Neural cell (in vitro differentiated cells): ENCODE data around the gene CENPN. TPM values are rescaled to one million over a fixed set of nuclear protein-coding genes. Genes with fewer than 3 reads are reported as not detected.

ENCODE experiments used
- H2AFZ ChIP-seq: fragments of 200-600, 300-800 bp; sonication (generic), shearing (Covaris generic); 2 replicates; pipeline ENCODE4 v1.6.0; 2014; ENCODE audit warnings: low read depth, mild to moderate bottlenecking, antibody characterized with exemption, low read length, moderate library complexity
- H3F3A ChIP-seq: fragments of 200-600 bp; shearing (Covaris generic); 2 replicates; pipeline ENCODE4 v1.6.1; 2016; ENCODE audit warnings: mild to moderate bottlenecking, moderate library complexity, mixed read lengths, antibody characterized with exemption, low read length; ENCODE audit not compliant: insufficient read depth, poor library complexity, severe bottlenecking
- H3K27ac ChIP-seq: fragments of 200-600, 300-800 bp; sonication (generic), shearing (Covaris generic); 2 replicates; pipeline ENCODE4 v1.5.1; 2014; ENCODE audit warnings: mild to moderate bottlenecking, low read length, moderate library complexity
- H3K27me3 ChIP-seq: fragments of 300-800, 200-600 bp; sonication (generic), shearing (Covaris generic); 2 replicates; pipeline ENCODE4 v1.6.0; 2014; ENCODE audit warnings: mild to moderate bottlenecking, low read depth, low read length, moderate library complexity; ENCODE audit not compliant: insufficient read depth
- H3K36me3 ChIP-seq: fragments of 300-800, 200-600 bp; sonication (generic), shearing (Covaris generic); 2 replicates; pipeline ENCODE4 v1.5.1; 2014; ENCODE audit warnings: mild to moderate bottlenecking, antibody characterized with exemption, low read length, moderate library complexity; ENCODE audit not compliant: insufficient read depth
- H3K4me2 ChIP-seq: fragments of 300-800, 200-600 bp; sonication (generic), shearing (Covaris generic); 2 replicates; pipeline ENCODE4 v1.6.0; 2014; ENCODE audit warnings: mild to moderate bottlenecking, low read length
- H3K4me3 ChIP-seq: fragments of 300-800, 200-600 bp; sonication (generic), shearing (Covaris generic); 2 replicates; pipeline ENCODE4 v1.5.1; 2014; ENCODE audit warnings: mild to moderate bottlenecking, low read length, moderate library complexity
- H3K79me2 ChIP-seq: fragments of 200-600 bp; shearing (Covaris generic); replicated peaks from 2 replicates; pipeline ENCODE4 v1.6.0; 2014; ENCODE audit warnings: mild to moderate bottlenecking, low read length, moderate library complexity; ENCODE audit not compliant: insufficient read depth
- H3K9ac ChIP-seq: fragments of 300-800, 200-600 bp; sonication (generic), shearing (Covaris generic); 2 replicates; pipeline ENCODE4 v1.6.1; 2016; ENCODE audit warnings: mild to moderate bottlenecking, low read length, mixed read lengths
- H3K9me2 ChIP-seq: fragments of 200-600 bp; shearing (Covaris generic); 2 replicates; pipeline ENCODE4 v1.6.1; 2016; ENCODE audit warnings: mild to moderate bottlenecking, low read length, mixed read lengths; ENCODE audit not compliant: insufficient read depth
- H3K9me3 ChIP-seq: fragments of 200-600, 300-800 bp; sonication (generic), shearing (Covaris generic); 2 replicates; pipeline ENCODE4 v1.6.1; 2016; ENCODE audit warnings: mild to moderate bottlenecking, mixed run types, low read length, moderate library complexity, mixed read lengths
- H4K20me1 ChIP-seq: fragments of 200-600 bp; shearing (Covaris generic); 2 replicates; pipeline ENCODE4 v1.6.1; 2016; ENCODE audit warnings: mild to moderate bottlenecking, mixed run types; ENCODE audit not compliant: insufficient read depth
- CTCF ChIP-seq: fragments of 450-650 bp; IDR thresholded peaks from 2 replicates; pipeline ENCODE4 v1.5.1; 2014; ENCODE audit warnings: antibody characterized with exemption, mild to moderate bottlenecking, moderate library complexity; ENCODE audit not compliant: poor library complexity, severe bottlenecking
- EP300 ChIP-seq: fragments of 450-650 bp; conservative IDR thresholded peaks from 2 replicates; pipeline ENCODE4 v1.6.1; 2014; ENCODE audit warnings: antibody characterized with exemption, mild to moderate bottlenecking, moderate library complexity; ENCODE audit not compliant: poor library complexity, severe bottlenecking
- EZH2 ChIP-seq: fragments of 200-600, 300-800 bp; shearing (Covaris generic), sonication (generic); IDR thresholded peaks from 2 replicates; pipeline ENCODE4 v1.6.1; 2014; ENCODE audit warnings: antibody characterized with exemption, low read length, borderline replicate concordance, mild to moderate bottlenecking; ENCODE audit not compliant: insufficient read depth, poor library complexity, severe bottlenecking
- MXI1 ChIP-seq: fragments of 450-650 bp; conservative IDR thresholded peaks from 2 replicates; pipeline ENCODE4 v1.6.1; 2014; ENCODE audit warnings: antibody characterized with exemption, mild to moderate bottlenecking; ENCODE audit not compliant: poor library complexity, severe bottlenecking
- POLR2AphosphoS5 ChIP-seq: IDR thresholded peaks from 2 replicates; pipeline ENCODE4 v1.6.1; 2012
- RAD21 ChIP-seq: fragments of 450-650 bp; conservative IDR thresholded peaks from 2 replicates; pipeline ENCODE4 v1.6.1; 2014; ENCODE audit warnings: antibody characterized with exemption, mild to moderate bottlenecking, moderate library complexity
- SMC3 ChIP-seq: fragments of 450-650 bp; conservative IDR thresholded peaks from 2 replicates; pipeline ENCODE4 v1.6.1; 2014; ENCODE audit warnings: antibody characterized with exemption, mild to moderate bottlenecking, moderate library complexity; ENCODE audit not compliant: poor library complexity
- TAF1 ChIP-seq: IDR thresholded peaks from 2 replicates; pipeline ENCODE4 v1.6.1; 2012; ENCODE audit warnings: low read depth
- polyA plus RNA-seq: library from polyadenylated mRNA; depleted of rRNA; stranded (reverse); fragments of >200 nt; gene quantifications from 2 replicates; pipeline ENCODE4 v1.2.3, GENCODE V29; 2014
- TF ChIP-seq, protein P1 (sequence below): IDR thresholded peaks from 2 replicates; pipeline ENCODE4 v1.6.1; 2012; ENCODE audit warnings: borderline replicate concordance

CENPN gene
- polyA plus RNA-seq, 1 donor from 2014 or later: 1.9 TPM

DNA sequence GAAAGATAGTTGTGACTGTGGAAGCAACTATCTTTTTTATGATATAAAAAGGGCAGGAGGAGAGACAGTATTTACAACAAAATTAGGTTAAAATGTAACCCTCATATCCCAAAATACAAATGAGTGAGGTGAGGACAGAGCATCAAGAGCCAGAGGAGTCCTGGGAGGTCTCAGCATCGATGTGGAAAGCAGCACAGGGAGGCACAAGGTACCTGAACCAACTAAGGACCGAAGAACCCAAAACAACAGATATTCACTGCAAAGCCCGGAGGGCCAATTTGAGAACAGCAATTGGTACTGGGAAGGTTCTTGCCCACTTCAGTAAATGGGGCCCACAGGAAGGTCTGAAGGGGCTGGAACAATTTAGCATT, 37.9 kb upstream of the CENPN start:
- Histone ChIP-seq H3K4me2 (no peak overlapping the region), H3K9ac (no peak overlapping the region), H3F3A (no peaks in the 10 kb centered on the region), H3K9me2 (no peaks in the 10 kb centered on the region), H3K9me3 (no peaks in the 10 kb centered on the region), H2AFZ (no peak overlapping the region), H3K4me3 (no peak overlapping the region), H4K20me1 (no peaks in the 10 kb centered on the region), H3K27me3 (no peaks in the 10 kb centered on the region), H3K27ac (no peak overlapping the region), H3K36me3 (no peaks in the 10 kb centered on the region), H3K79me2 (no peaks in the 10 kb centered on the region)
- TF ChIP-seq CTCF (no peak), EP300 (no peak), MXI1 (no peak), EZH2 (no peak), RAD21 (no peak), SMC3 (no peak), TAF1 (no peak), POLR2AphosphoS5 (no peak)
- TF ChIP-seq, protein P1, sequence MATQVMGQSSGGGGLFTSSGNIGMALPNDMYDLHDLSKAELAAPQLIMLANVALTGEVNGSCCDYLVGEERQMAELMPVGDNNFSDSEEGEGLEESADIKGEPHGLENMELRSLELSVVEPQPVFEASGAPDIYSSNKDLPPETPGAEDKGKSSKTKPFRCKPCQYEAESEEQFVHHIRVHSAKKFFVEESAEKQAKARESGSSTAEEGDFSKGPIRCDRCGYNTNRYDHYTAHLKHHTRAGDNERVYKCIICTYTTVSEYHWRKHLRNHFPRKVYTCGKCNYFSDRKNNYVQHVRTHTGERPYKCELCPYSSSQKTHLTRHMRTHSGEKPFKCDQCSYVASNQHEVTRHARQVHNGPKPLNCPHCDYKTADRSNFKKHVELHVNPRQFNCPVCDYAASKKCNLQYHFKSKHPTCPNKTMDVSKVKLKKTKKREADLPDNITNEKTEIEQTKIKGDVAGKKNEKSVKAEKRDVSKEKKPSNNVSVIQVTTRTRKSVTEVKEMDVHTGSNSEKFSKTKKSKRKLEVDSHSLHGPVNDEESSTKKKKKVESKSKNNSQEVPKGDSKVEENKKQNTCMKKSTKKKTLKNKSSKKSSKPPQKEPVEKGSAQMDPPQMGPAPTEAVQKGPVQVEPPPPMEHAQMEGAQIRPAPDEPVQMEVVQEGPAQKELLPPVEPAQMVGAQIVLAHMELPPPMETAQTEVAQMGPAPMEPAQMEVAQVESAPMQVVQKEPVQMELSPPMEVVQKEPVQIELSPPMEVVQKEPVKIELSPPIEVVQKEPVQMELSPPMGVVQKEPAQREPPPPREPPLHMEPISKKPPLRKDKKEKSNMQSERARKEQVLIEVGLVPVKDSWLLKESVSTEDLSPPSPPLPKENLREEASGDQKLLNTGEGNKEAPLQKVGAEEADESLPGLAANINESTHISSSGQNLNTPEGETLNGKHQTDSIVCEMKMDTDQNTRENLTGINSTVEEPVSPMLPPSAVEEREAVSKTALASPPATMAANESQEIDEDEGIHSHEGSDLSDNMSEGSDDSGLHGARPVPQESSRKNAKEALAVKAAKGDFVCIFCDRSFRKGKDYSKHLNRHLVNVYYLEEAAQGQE: no peak

DNA sequence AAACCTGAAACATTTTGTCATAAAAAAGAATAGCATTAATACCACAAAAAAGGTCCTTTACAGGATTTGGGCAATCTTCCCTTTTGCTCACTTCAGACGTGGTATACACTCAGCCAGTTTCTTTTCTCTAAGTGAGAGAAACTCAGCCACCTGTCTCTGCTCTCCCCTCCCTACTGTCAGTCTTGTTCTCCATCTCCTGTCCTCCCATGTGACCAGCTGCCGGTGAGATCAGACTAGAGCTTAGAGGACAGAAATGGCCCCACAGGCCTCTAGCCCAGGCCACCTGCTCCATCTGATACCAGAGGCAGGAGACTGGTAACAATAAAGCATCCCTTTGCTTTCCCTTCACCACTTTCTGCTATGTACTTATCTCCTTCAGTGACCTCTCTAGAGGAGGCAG, 35.2 kb upstream of the CENPN start:
- Histone ChIP-seq H3K9ac (no peak overlapping the region), H3F3A (no peaks in the 10 kb centered on the region), H3K79me2 (no peaks in the 10 kb centered on the region), H2AFZ (no peak overlapping the region), H3K36me3 (no peaks in the 10 kb centered on the region), H3K27ac (no peak overlapping the region), H4K20me1 (no peaks in the 10 kb centered on the region), H3K27me3 (no peaks in the 10 kb centered on the region), H3K9me2 (no peaks in the 10 kb centered on the region), H3K4me3 (no peak overlapping the region), H3K9me3 (no peaks in the 10 kb centered on the region), H3K4me2 (no peak overlapping the region)
- no peak for TF ChIP-seq MXI1
- no peak for TF ChIP-seq SMC3
- TF ChIP-seq TAF1: no peak
- no peak for TF ChIP-seq RAD21
- no peak for TF ChIP-seq EP300
- TF ChIP-seq, protein P1: no peak
- no peak for TF ChIP-seq EZH2
- no peak for TF ChIP-seq CTCF
- TF ChIP-seq POLR2AphosphoS5: no peak
